WERI-Rb-1 (cell line): ENCODE measurements around the gene FBRSL1.

Experiments used
- DNase-seq: peaks from one replicate; pipeline ENCODE4 v3.0.0-alpha.2; 2020
- H3K27ac ChIP-seq: fragments of 250-450 bp; sonication (Bioruptor Pico); 2 replicates; pipeline ENCODE4 v1.5.1; 2020; ENCODE audit warnings: mild to moderate bottlenecking, moderate library complexity
- H3K27me3 ChIP-seq: fragments of 250-450 bp; sonication (Bioruptor Pico); 2 replicates; pipeline ENCODE4 v1.5.1; 2021; ENCODE audit warnings: mild to moderate bottlenecking, low read depth, moderate library complexity; ENCODE audit not compliant: insufficient read depth, severe bottlenecking
- H3K36me3 ChIP-seq: fragments of 250-450 bp; sonication (Bioruptor Pico); 2 replicates; pipeline ENCODE4 v1.5.1; 2020; ENCODE audit warnings: mild to moderate bottlenecking, moderate library complexity
- H3K4me3 ChIP-seq: 2 replicates; pipeline ENCODE4 v1.5.1; 2011; ENCODE audit warnings: low read depth, mild to moderate bottlenecking, control low read depth, low read length
- H3K9me3 ChIP-seq: fragments of 250-450 bp; sonication (Bioruptor Pico); 2 replicates; pipeline ENCODE4 v1.5.1; 2021; ENCODE audit warnings: mild to moderate bottlenecking, moderate library complexity; ENCODE audit not compliant: severe bottlenecking
- CTCF ChIP-seq: IDR thresholded peaks from 2 replicates; pipeline ENCODE4 v1.5.1; 2011; ENCODE audit warnings: low read depth, mild to moderate bottlenecking, control low read depth, inconsistent platforms, low read length

Gene FBRSL1

GRCh38 chr12:132521712-132522292 is 31.9 kb downstream of the FBRSL1 start:
- no peak for DNase-seq
- Histone ChIP-seq H3K27ac (peak overlapping the region; percentile 81), H3K36me3 (peaks cover 9% of the 10 kb centered on the region), H3K9me3 (peaks cover 12% of the 10 kb centered on the region), H3K27me3 (no peaks in the 10 kb centered on the region), H3K4me3 (no peak overlapping the region)
- TF ChIP-seq CTCF = no peak

- peak; percentile 58; the same call in 1 of the 2 replicates for TF ChIP-seq CTCF
- DNase-seq = peak; percentile 88
- Histone ChIP-seq H3K36me3 (peaks cover 9% of the 10 kb centered on the region), H3K4me3 (no peak overlapping the region), H3K9me3 (peaks cover 12% of the 10 kb centered on the region), H3K27me3 (no peaks in the 10 kb centered on the region), H3K27ac (peak overlapping the region; percentile 81)
Measured at GRCh38 chr12:132522592-132523380, 32.8 kb downstream of the FBRSL1 start.

GRCh38 chr12:132523576-132524331 is 33.8 kb downstream of the FBRSL1 start:
- H3K36me3 ChIP-seq = peaks cover 6% of the 10 kb centered on the region
- DNase-seq = peak; percentile 84
- peak overlapping the region; percentile 81 for H3K27ac ChIP-seq
- peaks cover 8% of the 10 kb centered on the region for H3K9me3 ChIP-seq
- peak; percentile 97 for TF ChIP-seq CTCF
- no peaks in the 10 kb centered on the region for H3K27me3 ChIP-seq
- H3K4me3 ChIP-seq = no peak overlapping the region

- no peak for DNase-seq
- Histone ChIP-seq H3K36me3 (no peaks in the 10 kb centered on the region; the same call in 1 of the 2 replicates), H3K9me3 (peaks cover 2% of the 10 kb centered on the region), H3K27me3 (no peaks in the 10 kb centered on the region), H3K27ac (peak overlapping the region; percentile 81; the same call in 1 of the 2 replicates), H3K4me3 (no peak overlapping the region)
- TF ChIP-seq CTCF = no peak
Measured at GRCh38 chr12:132524405-132524804, 34.5 kb downstream of the FBRSL1 start.

- no peak for DNase-seq
- no peaks in the 10 kb centered on the region for H3K9me3 ChIP-seq
- TF ChIP-seq CTCF = peak; percentile 29; the same call in 1 of the 2 replicates
- no peaks in the 10 kb centered on the region for H3K36me3 ChIP-seq
- no peak overlapping the region; the same call in 1 of the 2 replicates for H3K27ac ChIP-seq
- no peak overlapping the region for H3K4me3 ChIP-seq
- H3K27me3 ChIP-seq = no peaks in the 10 kb centered on the region
Measured at GRCh38 chr12:132525011-132525832, 35.3 kb downstream of the FBRSL1 start.
